ENCODE measurements around the gene MT1HL1. TPM values are rescaled to one million over a fixed set of nuclear protein-coding genes. Genes with fewer than 3 reads are reported as not detected.
A peak's percentile ranks its signal among the peaks of the same experiment; 100 is the strongest.

MT1HL1 gene
- total RNA-seq, 1 experiment from 2014 or later = not detected

DNA sequence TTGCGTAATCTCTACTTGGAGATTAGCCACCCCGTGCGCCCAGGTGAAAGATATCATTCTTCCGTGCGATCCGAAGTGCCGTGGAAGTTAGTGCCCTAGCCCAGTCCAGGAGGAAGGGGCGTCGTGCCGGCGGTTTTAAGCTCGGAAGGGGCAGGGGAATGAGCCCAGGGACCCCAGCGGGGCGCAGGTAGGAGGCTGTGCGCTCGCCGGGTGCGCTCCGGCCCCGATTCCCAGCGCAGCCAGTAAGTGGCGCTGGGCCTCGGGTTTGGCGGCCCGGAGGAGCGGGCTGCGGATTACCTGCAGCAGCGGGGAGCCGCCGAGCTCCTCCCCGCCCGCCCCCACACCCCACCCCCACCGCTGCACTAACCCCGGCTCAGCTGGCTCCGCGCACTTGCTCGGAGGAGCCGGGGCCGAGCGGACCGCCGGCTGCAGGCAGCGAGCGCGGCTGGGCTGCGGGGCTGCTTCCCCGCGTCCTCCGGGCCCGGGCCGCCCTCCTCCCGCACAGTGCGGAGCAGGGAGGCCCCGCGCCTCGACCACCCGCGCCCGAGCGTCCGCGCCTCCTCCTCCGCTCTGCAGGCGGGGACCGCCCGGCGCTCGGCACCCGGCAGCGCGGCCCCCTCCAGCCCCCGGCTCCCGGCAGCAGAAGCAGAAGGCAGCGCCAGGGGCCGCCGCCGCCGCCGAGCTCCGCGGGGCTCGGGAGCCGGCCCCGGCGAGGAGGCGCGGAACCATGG lies 37.7 kb upstream of the MT1HL1 start, which contains the start of gene RYR2:
TSS of gene RYR2 (plus strand) at position 390 of the 731 bp plus-strand sequence. CDS start at position 728, 338 bp downstream.
- Mint-ChIP-seq H3K4me3 (peak within 1 kb of the TSS; percentile 79), H3K36me3 (no peaks in the 10 kb centered on the region), H3K4me1 (peaks cover 19% of the 10 kb centered on the region), H3K9me3 (no peaks in the 10 kb centered on the region), H3K27me3 (ENCODE audit: low read depth) (peaks cover 36% of the 10 kb centered on the region), H3K27ac (no peak within 1 kb of the TSS)
- DNase-seq (ENCODE audit: low spot score) = peak; percentile 84
- peak; percentile 83 for ATAC-seq
- CTCF ChIA-PET = interaction anchor here (0.6 to 1.9 kb wide), 25 partner anchors 10 to 520 kb away, joined by 3 to 16 read pairs (median 4); partner anchors contain the start of gene HEATR1
- POLR2A ChIA-PET = interaction anchor here (0.8 to 1.4 kb wide), 2 partner anchors 9 to 29 kb away, joined by 3 to 4 read pairs; no protein-coding TSS in a partner anchor
- TF ChIP-seq, protein P1, sequence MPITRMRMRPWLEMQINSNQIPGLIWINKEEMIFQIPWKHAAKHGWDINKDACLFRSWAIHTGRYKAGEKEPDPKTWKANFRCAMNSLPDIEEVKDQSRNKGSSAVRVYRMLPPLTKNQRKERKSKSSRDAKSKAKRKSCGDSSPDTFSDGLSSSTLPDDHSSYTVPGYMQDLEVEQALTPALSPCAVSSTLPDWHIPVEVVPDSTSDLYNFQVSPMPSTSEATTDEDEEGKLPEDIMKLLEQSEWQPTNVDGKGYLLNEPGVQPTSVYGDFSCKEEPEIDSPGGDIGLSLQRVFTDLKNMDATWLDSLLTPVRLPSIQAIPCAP (CRISPR knock-in tag; IDR thresholded peaks at IDR 0.05) = no peak
- TF ChIP-seq ZBTB21 (CRISPR knock-in tag; IDR thresholded peaks at IDR 0.05; ENCODE audit: borderline replicate concordance) (peak; percentile 78; the same call in 1 of the 2 replicates), SP1 (CRISPR knock-in tag; conservative IDR thresholded peaks at IDR 0.05) (0 out of 2 replicates have a peak, but pooled peaks have one; percentile 46), ETV6 (CRISPR knock-in tag; IDR thresholded peaks at IDR 0.05) (peak; percentile 74; the same call in 1 of the 2 replicates), ZNF416 (CRISPR knock-in tag; IDR thresholded peaks at IDR 0.05) (0 out of 2 replicates have a peak, but pooled peaks have one; percentile 2), ZNF263 (CRISPR knock-in tag; IDR thresholded peaks at IDR 0.05; ENCODE audit: low read depth) (no peak), ZNF423 (CRISPR knock-in tag; IDR thresholded peaks at IDR 0.05) (peak; percentile 68), ZNF219 (CRISPR knock-in tag; IDR thresholded peaks at IDR 0.05; ENCODE audit: borderline replicate concordance) (no peak), ZNF138 (CRISPR knock-in tag; conservative IDR thresholded peaks at IDR 0.05) (no peak), MXD4 (CRISPR knock-in tag; IDR thresholded peaks at IDR 0.05; ENCODE audit: borderline replicate concordance) (no peak), SMAD3 (CRISPR knock-in tag; IDR thresholded peaks at IDR 0.05; ENCODE audit: borderline replicate concordance) (0 out of 2 replicates have a peak, but pooled peaks have one; percentile 49), ZNF671 (CRISPR knock-in tag; IDR thresholded peaks at IDR 0.05) (no peak), CBFB (CRISPR knock-in tag; IDR thresholded peaks at IDR 0.05; ENCODE audit: low read depth) (peak; percentile 73; the same call in 1 of the 2 replicates), KAT7 (CRISPR knock-in tag; IDR thresholded peaks at IDR 0.05; ENCODE audit: borderline replicate concordance) (peak; percentile 68; the same call in 1 of the 2 replicates), NR3C1 (CRISPR knock-in tag; conservative IDR thresholded peaks at IDR 0.05; ENCODE audit: low read depth) (0 out of 2 replicates have a peak, but pooled peaks have one; percentile 15), JUN (CRISPR knock-in tag; IDR thresholded peaks at IDR 0.05) (no peak), FOXP1 (CRISPR knock-in tag; IDR thresholded peaks at IDR 0.05; ENCODE audit: borderline replicate concordance) (no peak)
- TF ChIP-seq, protein P2, sequence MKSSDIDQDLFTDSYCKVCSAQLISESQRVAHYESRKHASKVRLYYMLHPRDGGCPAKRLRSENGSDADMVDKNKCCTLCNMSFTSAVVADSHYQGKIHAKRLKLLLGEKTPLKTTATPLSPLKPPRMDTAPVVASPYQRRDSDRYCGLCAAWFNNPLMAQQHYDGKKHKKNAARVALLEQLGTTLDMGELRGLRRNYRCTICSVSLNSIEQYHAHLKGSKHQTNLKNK (CRISPR knock-in tag; IDR thresholded peaks at IDR 0.05) = no peak
- TF ChIP-seq, protein P3, sequence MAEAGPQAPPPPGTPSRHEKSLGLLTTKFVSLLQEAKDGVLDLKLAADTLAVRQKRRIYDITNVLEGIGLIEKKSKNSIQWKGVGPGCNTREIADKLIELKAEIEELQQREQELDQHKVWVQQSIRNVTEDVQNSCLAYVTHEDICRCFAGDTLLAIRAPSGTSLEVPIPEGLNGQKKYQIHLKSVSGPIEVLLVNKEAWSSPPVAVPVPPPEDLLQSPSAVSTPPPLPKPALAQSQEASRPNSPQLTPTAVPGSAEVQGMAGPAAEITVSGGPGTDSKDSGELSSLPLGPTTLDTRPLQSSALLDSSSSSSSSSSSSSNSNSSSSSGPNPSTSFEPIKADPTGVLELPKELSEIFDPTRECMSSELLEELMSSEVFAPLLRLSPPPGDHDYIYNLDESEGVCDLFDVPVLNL (CRISPR knock-in tag; IDR thresholded peaks at IDR 0.05; ENCODE audit: borderline replicate concordance, low read depth) = no peak
- TF ChIP-seq, protein P4, sequence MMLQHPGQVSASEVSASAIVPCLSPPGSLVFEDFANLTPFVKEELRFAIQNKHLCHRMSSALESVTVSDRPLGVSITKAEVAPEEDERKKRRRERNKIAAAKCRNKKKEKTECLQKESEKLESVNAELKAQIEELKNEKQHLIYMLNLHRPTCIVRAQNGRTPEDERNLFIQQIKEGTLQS (CRISPR knock-in tag; conservative IDR thresholded peaks at IDR 0.05) = no peak
- TF ChIP-seq, protein P5, sequence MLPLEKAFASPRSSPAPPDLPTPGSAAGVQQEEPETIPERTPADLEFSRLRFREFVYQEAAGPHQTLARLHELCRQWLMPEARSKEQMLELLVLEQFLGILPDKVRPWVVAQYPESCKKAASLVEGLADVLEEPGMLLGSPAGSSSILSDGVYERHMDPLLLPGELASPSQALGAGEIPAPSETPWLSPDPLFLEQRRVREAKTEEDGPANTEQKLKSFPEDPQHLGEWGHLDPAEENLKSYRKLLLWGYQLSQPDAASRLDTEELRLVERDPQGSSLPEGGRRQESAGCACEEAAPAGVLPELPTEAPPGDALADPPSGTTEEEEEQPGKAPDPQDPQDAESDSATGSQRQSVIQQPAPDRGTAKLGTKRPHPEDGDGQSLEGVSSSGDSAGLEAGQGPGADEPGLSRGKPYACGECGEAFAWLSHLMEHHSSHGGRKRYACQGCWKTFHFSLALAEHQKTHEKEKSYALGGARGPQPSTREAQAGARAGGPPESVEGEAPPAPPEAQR (CRISPR knock-in tag; IDR thresholded peaks at IDR 0.05) = no peak
- TF ChIP-seq, protein P6, sequence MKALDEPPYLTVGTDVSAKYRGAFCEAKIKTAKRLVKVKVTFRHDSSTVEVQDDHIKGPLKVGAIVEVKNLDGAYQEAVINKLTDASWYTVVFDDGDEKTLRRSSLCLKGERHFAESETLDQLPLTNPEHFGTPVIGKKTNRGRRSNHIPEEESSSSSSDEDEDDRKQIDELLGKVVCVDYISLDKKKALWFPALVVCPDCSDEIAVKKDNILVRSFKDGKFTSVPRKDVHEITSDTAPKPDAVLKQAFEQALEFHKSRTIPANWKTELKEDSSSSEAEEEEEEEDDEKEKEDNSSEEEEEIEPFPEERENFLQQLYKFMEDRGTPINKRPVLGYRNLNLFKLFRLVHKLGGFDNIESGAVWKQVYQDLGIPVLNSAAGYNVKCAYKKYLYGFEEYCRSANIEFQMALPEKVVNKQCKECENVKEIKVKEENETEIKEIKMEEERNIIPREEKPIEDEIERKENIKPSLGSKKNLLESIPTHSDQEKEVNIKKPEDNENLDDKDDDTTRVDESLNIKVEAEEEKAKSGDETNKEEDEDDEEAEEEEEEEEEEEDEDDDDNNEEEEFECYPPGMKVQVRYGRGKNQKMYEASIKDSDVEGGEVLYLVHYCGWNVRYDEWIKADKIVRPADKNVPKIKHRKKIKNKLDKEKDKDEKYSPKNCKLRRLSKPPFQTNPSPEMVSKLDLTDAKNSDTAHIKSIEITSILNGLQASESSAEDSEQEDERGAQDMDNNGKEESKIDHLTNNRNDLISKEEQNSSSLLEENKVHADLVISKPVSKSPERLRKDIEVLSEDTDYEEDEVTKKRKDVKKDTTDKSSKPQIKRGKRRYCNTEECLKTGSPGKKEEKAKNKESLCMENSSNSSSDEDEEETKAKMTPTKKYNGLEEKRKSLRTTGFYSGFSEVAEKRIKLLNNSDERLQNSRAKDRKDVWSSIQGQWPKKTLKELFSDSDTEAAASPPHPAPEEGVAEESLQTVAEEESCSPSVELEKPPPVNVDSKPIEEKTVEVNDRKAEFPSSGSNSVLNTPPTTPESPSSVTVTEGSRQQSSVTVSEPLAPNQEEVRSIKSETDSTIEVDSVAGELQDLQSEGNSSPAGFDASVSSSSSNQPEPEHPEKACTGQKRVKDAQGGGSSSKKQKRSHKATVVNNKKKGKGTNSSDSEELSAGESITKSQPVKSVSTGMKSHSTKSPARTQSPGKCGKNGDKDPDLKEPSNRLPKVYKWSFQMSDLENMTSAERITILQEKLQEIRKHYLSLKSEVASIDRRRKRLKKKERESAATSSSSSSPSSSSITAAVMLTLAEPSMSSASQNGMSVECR (CRISPR knock-in tag; IDR thresholded peaks at IDR 0.05; ENCODE audit: borderline replicate concordance) = no peak
- TF ChIP-seq, protein P7, sequence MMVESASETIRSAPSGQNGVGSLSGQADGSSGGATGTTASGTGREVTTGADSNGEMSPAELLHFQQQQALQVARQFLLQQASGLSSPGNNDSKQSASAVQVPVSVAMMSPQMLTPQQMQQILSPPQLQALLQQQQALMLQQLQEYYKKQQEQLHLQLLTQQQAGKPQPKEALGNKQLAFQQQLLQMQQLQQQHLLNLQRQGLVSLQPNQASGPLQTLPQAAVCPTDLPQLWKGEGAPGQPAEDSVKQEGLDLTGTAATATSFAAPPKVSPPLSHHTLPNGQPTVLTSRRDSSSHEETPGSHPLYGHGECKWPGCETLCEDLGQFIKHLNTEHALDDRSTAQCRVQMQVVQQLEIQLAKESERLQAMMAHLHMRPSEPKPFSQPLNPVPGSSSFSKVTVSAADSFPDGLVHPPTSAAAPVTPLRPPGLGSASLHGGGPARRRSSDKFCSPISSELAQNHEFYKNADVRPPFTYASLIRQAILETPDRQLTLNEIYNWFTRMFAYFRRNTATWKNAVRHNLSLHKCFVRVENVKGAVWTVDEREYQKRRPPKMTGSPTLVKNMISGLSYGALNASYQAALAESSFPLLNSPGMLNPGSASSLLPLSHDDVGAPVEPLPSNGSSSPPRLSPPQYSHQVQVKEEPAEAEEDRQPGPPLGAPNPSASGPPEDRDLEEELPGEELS (CRISPR knock-in tag; IDR thresholded peaks at IDR 0.05) = 0 out of 2 replicates have a peak, but pooled peaks have one; percentile 16
- TF ChIP-seq, protein P8, sequence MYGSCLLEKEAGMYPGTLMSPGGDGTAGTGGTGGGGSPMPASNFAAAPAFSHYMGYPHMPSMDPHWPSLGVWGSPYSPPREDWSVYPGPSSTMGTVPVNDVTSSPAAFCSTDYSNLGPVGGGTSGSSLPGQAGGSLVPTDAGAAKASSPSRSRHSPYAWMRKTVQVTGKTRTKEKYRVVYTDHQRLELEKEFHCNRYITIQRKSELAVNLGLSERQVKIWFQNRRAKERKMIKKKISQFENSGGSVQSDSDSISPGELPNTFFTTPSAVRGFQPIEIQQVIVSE (CRISPR knock-in tag; IDR thresholded peaks at IDR 0.05; ENCODE audit: borderline replicate concordance) = no peak
